DND-41 (cell line): Measurements from ENCODE around the gene MREG.

Experiments
- EZH2 ChIP-seq: IDR thresholded peaks from 3 replicates; pipeline ENCODE4 v1.6.1; 2012; ENCODE audit warnings: borderline replicate concordance, low read depth, mild to moderate bottlenecking, moderate library complexity, low read length, inconsistent platforms; ENCODE audit not compliant: severe bottlenecking
- TF ChIP-seq, protein P1 (sequence below): IDR thresholded peaks from 2 replicates; pipeline ENCODE4 v1.5.1; 2012; ENCODE audit warnings: borderline replicate concordance, low read length, moderate library complexity, mild to moderate bottlenecking; ENCODE audit not compliant: poor library complexity, severe bottlenecking; ENCODE audit errors: extremely low read depth

DNA sequence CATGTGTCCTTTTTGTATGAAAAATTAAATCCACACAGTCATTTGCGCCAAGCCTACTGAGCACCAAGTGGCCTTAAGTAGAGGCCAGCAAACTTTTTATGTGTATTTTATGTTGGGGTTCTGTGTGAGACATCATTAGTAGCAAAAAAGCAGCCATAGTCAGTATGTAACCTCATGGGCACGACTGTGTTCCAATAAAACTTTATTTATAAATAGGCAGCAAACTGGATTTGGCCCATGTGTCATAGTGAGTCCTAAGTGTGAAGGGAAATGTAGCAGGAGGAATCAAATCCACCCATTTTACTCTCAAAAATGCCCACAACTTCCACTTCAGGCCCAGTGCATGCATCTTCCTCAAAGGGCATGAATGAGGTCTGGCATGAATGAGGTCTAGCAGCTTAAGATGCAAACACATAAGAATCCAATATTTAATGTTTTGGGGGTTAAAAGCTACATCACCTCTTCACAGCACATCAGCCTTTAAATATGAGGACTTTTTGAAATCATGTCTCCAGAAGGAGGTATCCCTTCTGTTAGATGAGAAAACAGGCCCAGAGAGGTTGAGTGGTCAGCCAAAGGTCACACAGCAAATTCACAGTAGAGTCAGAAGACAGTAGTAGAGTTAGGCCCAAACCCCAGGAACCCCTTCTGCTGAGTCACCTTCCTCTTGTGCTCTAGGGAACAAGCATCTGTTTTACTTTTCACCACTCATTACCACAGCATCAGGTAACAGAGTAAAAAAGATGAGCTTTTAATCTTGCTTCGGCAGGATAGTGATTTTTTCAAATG is 45.6 kb downstream of the MREG start:
- TF ChIP-seq, protein P1, sequence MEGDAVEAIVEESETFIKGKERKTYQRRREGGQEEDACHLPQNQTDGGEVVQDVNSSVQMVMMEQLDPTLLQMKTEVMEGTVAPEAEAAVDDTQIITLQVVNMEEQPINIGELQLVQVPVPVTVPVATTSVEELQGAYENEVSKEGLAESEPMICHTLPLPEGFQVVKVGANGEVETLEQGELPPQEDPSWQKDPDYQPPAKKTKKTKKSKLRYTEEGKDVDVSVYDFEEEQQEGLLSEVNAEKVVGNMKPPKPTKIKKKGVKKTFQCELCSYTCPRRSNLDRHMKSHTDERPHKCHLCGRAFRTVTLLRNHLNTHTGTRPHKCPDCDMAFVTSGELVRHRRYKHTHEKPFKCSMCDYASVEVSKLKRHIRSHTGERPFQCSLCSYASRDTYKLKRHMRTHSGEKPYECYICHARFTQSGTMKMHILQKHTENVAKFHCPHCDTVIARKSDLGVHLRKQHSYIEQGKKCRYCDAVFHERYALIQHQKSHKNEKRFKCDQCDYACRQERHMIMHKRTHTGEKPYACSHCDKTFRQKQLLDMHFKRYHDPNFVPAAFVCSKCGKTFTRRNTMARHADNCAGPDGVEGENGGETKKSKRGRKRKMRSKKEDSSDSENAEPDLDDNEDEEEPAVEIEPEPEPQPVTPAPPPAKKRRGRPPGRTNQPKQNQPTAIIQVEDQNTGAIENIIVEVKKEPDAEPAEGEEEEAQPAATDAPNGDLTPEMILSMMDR = no peak
- no peak for TF ChIP-seq EZH2
